ENCODE measurements around the gene ATP5PO. TPM values are rescaled to one million over a fixed set of nuclear protein-coding genes. Genes with fewer than 3 reads are reported as not detected.

The ATP5PO gene, protein sequence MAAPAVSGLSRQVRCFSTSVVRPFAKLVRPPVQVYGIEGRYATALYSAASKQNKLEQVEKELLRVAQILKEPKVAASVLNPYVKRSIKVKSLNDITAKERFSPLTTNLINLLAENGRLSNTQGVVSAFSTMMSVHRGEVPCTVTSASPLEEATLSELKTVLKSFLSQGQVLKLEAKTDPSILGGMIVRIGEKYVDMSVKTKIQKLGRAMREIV
- total RNA-seq = 100 to 1,000 TPM; 193 to 196 TPM

DNA sequence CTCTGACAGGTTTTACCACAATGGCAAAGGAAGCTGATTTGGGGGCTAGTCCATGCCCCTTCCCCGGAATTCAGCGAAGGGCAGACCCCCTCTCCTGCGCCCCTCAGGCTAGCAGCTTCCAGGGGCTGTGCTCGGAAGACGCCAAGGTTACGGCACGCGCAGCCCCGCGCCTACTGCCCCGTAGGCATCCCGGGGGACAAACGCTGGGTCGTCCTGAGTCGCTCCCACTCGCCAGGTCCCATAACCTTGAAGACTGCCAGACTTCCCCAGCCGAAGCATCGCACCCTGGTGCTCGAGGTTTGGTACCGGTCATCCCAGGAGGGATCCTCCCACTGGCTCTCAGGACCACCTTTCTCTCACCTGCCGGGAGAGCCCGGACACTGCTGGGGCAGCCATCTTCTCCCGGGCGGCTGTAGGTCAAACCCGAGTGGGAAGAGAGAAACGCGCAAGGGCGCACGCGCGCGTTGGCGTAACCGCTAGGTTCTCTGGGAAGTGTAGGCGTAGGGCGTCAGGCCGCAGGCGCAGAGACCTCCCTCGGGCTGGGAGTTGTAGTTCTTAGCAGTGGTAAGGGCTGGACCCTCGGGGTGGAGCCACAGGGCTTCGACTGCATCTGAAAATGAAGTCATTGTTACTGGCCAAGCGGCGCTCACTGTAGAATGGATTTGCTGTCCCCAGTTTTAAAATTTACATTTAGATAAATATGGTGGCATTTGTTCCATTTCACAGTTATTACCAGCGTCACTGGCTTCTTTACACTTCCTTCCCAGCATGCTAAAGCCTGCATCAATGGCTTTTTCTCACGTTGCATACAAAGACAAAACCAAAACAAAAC is at the start of gene ATP5PO:
Gene ATP5PO, minus strand, starts transcription at position 437 of the 832 bp plus-strand sequence. Its CDS starts 41 bp downstream, at position 396.
- H3K4me3 Mint-ChIP-seq = peak within 1 kb of the TSS; percentile 94
- H3K27ac Mint-ChIP-seq = peak within 1 kb of the TSS; percentile 87
- peaks cover 31% of the 10 kb centered on the region for H3K36me3 Mint-ChIP-seq (ENCODE audit: low read depth)
- POLR2A ChIA-PET = interaction anchor here (0.5 to 2.7 kb wide), 10 partner anchors 8 to 757 kb away, joined by 3 to 17 read pairs (median 3); no protein-coding TSS in a partner anchor
- peak; percentile 98 for DNase-seq
- no peaks in the 10 kb centered on the region for H3K9me3 Mint-ChIP-seq
- peaks cover 35% of the 10 kb centered on the region for H3K4me1 Mint-ChIP-seq
- no peaks in the 10 kb centered on the region for H3K27me3 Mint-ChIP-seq
- CTCF ChIA-PET = interaction anchor here (0.6 to 2.1 kb wide), 4 partner anchors 8 to 439 kb away, joined by 3 to 9 read pairs (median 4); no protein-coding TSS in a partner anchor

DNA sequence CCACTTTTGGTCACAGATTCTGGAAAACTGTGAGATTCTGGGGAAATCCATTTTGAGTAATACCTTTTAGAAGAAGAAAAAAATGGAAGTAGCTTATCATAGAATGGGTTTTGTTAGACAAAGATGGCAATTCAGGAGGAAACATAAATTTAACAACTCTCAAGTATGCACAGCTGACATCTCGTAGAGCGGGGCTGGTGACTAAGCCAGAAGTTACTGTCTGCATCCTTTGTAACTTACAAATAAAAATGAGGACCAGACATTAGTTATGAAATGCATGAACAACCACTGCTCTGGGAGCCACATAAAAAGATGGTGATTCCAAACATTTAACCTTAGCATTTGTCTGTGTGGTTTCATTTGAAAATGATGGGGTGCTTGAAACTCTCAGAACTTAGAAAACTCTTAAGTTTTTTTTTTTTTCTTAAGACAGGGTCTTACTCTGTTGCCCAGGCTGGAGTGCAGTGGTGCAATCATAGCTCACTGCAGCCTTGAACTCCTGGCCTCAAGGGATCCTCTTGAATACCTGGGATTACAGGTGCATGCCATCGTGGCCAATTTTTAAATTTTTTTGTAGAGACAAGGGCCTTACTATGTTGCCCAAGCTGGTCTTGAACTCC is 49.2 kb upstream of the ATP5PO start:
- ChIA-PET POLR2A (interaction anchor here (0.6 kb wide), 1 partner anchor 13 kb away, joined by 3 read pairs; no protein-coding TSS in a partner anchor), CTCF (no interaction called here)
- no peak for DNase-seq
- H3K4me3 Mint-ChIP-seq = no peak overlapping the region
- H3K27ac Mint-ChIP-seq = no peak overlapping the region
- H3K9me3 Mint-ChIP-seq = peaks cover 18% of the 10 kb centered on the region
- H3K36me3 Mint-ChIP-seq (ENCODE audit: low read depth) = peaks cover 60% of the 10 kb centered on the region
- no peaks in the 10 kb centered on the region for H3K27me3 Mint-ChIP-seq
- peaks cover 10% of the 10 kb centered on the region for H3K4me1 Mint-ChIP-seq

DNA sequence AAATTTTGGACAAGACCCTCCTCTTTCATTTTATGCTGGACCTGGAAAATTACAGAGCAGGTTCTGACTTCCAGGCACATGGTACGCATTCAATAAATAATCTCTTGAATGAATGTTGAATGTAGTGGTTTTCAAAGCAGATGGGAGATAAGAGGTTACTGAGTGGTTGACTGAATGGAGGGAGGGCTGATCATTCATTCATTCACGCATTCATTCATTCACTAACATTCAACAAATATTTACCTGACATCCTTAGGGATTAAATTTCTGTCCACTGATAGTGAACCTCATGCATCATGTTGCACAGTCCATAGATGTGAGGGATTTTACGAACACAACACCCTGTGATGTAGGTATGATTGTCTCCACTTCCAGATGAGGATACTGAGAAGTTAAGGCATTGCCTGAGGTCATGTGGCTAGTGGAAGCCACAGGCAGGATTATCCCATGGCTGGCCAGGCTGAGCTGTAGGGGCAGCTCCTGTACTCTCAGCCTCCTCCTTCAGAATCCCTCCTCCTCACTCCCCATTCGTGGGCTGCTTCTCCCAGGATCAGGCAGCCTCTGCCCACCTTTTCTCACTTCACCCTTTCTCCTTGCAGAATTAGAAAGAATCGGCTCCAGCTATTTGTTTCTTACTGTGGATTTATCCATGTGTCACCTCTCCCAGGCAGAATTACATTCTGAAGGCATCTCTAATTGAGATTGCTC is 48.4 kb upstream of the ATP5PO start:
- no peak for DNase-seq
- peaks cover 59% of the 10 kb centered on the region for H3K36me3 Mint-ChIP-seq (ENCODE audit: low read depth)
- H3K9me3 Mint-ChIP-seq = peaks cover 25% of the 10 kb centered on the region
- ChIA-PET CTCF (interaction anchor here (0.9 kb wide), 1 partner anchor 40 kb away, joined by 4 read pairs; no protein-coding TSS in a partner anchor), POLR2A (no interaction called here)
- no peaks in the 10 kb centered on the region for H3K27me3 Mint-ChIP-seq
- no peak overlapping the region for H3K4me3 Mint-ChIP-seq
- no peak overlapping the region for H3K27ac Mint-ChIP-seq
- peaks cover 7% of the 10 kb centered on the region for H3K4me1 Mint-ChIP-seq

DNA sequence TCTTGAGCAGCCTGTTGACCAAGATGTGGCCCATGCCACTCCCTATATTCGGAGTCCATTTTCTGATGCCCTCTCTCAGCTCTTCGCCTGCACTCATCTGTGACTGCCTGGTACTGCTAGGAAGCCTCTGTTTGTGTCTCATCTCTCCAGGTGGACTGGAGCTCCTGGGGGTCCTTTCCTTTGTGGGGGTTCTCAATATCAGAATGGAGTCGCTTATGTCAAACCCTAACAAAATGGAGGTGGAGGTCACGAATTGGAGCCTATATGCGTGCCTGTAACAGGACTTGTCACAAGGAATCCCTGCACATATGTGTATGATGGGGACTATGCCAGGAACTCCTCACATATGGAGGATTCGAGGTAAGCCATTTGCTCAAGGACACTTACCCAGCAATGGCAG is 46.7 kb upstream of the ATP5PO start:
- ChIA-PET POLR2A (interaction anchor here (0.6 kb wide), 1 partner anchor 13 kb away, joined by 3 read pairs; no protein-coding TSS in a partner anchor), CTCF (no interaction called here)
- Mint-ChIP-seq H3K4me3 (no peak overlapping the region), H3K9me3 (peaks cover 33% of the 10 kb centered on the region), H3K27me3 (no peaks in the 10 kb centered on the region), H3K4me1 (peaks cover 5% of the 10 kb centered on the region), H3K36me3 (ENCODE audit: low read depth) (peaks cover 63% of the 10 kb centered on the region), H3K27ac (no peak overlapping the region)
- no peak for DNase-seq

DNA sequence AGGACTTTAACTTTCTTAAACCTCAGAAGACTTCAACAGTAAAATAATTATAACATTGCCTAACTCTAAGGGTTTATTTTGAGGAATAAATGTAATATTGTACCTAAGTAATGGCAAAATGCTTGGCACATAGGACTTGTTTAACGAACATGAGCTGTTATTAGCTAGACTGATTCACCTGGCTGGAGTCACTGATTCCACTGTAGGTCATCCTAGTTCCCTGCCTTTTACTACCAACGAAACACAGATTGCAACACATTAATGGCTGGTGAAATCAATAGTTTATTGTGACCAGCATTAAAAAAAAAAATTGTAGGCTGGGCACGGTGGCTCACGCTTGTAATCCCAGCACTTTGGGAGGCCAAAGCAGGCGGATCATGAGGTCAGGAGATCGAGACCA is 45.5 kb upstream of the ATP5PO start:
- H3K9me3 Mint-ChIP-seq = peaks cover 39% of the 10 kb centered on the region
- no peak overlapping the region for H3K4me3 Mint-ChIP-seq
- peaks cover 8% of the 10 kb centered on the region for H3K4me1 Mint-ChIP-seq
- H3K27ac Mint-ChIP-seq = no peak overlapping the region
- H3K36me3 Mint-ChIP-seq (ENCODE audit: low read depth) = peaks cover 67% of the 10 kb centered on the region
- no peaks in the 10 kb centered on the region for H3K27me3 Mint-ChIP-seq
- DNase-seq = no peak
- CTCF ChIA-PET = interaction anchor here (2.0 to 2.2 kb wide), 2 partner anchors 11 to 37 kb away, joined by 6 to 11 read pairs; no protein-coding TSS in a partner anchor
- POLR2A ChIA-PET = interaction anchor here (0.6 to 4.0 kb wide), 2 partner anchors 12 to 18 kb away, joined by 3 to 38 read pairs; no protein-coding TSS in a partner anchor

DNA sequence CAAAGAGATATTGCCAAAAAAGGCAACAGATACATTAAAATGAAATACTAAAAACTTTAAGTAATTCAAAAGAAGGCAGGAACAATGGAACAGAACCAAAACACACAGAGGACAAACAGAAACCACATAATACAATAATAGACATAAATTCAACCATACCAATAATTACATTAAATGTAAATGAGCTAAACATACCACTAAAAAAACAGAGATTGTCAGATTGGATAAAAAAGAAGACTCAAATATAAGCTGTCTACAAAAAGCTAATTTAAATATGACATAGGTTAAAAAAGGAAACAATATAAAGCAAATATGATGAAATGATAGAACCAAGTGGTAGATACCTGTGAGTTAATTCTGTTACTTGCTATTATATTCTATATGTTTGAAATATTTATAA is 44.1 kb upstream of the ATP5PO start:
- DNase-seq = no peak
- CTCF ChIA-PET = interaction anchor here (1.0 to 2.2 kb wide), 3 partner anchors 10 to 36 kb away, joined by 3 to 11 read pairs (median 6); no protein-coding TSS in a partner anchor
- peaks cover 69% of the 10 kb centered on the region for H3K36me3 Mint-ChIP-seq (ENCODE audit: low read depth)
- H3K4me1 Mint-ChIP-seq = peaks cover 13% of the 10 kb centered on the region
- H3K27me3 Mint-ChIP-seq = no peaks in the 10 kb centered on the region
- POLR2A ChIA-PET = interaction anchor here (1.2 to 4.0 kb wide), 3 partner anchors 10 to 35 kb away, joined by 3 to 38 read pairs (median 3); no protein-coding TSS in a partner anchor
- H3K9me3 Mint-ChIP-seq = peaks cover 39% of the 10 kb centered on the region
- H3K4me3 Mint-ChIP-seq = no peak overlapping the region
- no peak overlapping the region for H3K27ac Mint-ChIP-seq

DNA sequence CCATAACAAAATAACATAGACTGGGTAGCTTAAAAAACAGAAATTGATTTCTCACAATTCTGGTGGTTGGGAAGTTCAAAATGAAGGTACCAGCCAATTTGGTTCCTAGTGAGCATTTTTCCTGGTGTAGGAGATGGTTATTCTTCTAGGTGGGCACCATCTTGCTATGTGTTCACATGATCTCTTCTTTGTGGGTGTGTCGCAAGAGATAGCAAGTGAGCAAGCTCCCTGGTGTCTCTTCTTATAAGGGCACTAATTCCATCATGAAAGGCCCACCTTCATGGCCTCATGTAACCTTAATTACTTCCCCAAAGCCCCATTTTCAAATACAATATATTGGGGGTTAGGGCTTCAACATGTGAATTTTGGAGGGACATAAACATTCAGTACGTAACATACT is 38.8 kb upstream of the ATP5PO start:
- no peaks in the 10 kb centered on the region for H3K27me3 Mint-ChIP-seq
- CTCF ChIA-PET = interaction anchor here (0.7 to 3.2 kb wide), 4 partner anchors 18 to 394 kb away, joined by 3 to 10 read pairs (median 4); no protein-coding TSS in a partner anchor
- DNase-seq = no peak
- POLR2A ChIA-PET = interaction anchor here (8.8 to 9.9 kb wide), 2 partner anchors 19 kb away, joined by 270 to 405 read pairs; no protein-coding TSS in a partner anchor
- peaks cover 63% of the 10 kb centered on the region for H3K36me3 Mint-ChIP-seq (ENCODE audit: low read depth)
- H3K27ac Mint-ChIP-seq = no peak overlapping the region
- H3K4me3 Mint-ChIP-seq = no peak overlapping the region
- peaks cover 44% of the 10 kb centered on the region for H3K4me1 Mint-ChIP-seq
- H3K9me3 Mint-ChIP-seq = peaks cover 20% of the 10 kb centered on the region

DNA sequence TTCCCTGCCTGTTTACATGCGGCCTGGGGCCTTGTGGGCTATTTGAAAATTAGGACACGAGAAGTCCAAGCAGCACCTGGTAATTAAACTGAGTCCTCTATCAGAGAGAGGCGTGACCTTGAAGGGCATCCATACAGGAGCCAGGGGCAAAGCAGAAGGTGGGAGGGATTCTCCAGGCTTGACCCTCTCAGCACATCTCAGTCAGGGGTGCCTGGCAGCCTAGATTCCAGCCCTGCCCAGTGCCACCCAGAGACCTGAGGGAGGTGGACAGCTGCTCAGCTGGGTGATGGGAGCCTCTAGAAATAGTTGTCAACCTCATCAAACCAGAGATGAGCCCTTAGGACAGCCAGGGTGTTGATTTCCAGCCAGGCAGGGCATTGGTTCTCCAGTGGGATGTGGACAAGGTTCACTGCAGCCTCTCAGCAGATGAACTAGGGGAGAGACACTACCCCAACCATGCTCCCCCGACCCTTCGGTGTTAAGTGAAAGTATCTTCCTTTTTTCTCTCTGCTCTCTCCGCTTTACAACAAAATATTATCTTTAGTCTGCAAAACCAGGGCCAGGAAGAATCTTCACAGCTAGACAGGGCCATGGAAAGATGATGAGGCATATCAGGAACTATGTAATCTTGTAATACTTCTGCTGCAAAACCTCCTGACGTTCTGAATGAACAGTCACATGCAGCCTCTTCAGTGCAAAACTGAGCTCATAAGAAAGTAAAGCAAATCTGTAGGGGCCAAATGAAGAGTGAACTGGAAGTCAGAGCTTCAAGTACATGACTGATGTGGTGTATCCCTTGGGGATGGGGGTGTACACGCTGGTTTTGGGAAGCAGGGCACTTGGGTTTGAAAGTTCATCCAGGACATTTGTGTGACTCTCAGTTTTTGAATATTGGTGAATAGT is 35.9 kb upstream of the ATP5PO start:
- no peak for DNase-seq
- Mint-ChIP-seq H3K27ac (peak overlapping the region; percentile 87), H3K27me3 (no peaks in the 10 kb centered on the region), H3K4me3 (peak overlapping the region; percentile 64), H3K36me3 (ENCODE audit: low read depth) (peaks cover 47% of the 10 kb centered on the region), H3K4me1 (peaks cover 69% of the 10 kb centered on the region), H3K9me3 (peaks cover 3% of the 10 kb centered on the region)
- CTCF ChIA-PET = interaction anchor here (0.5 to 3.2 kb wide), 3 partner anchors 14 to 657 kb away, joined by 3 to 10 read pairs (median 5); no protein-coding TSS in a partner anchor
- POLR2A ChIA-PET = interaction anchor here (0.9 to 9.9 kb wide), 5 partner anchors 13 to 124 kb away, joined by 3 to 405 read pairs (median 111); partner anchors contain the start of genes MRPS6 and SLC5A3

DNA sequence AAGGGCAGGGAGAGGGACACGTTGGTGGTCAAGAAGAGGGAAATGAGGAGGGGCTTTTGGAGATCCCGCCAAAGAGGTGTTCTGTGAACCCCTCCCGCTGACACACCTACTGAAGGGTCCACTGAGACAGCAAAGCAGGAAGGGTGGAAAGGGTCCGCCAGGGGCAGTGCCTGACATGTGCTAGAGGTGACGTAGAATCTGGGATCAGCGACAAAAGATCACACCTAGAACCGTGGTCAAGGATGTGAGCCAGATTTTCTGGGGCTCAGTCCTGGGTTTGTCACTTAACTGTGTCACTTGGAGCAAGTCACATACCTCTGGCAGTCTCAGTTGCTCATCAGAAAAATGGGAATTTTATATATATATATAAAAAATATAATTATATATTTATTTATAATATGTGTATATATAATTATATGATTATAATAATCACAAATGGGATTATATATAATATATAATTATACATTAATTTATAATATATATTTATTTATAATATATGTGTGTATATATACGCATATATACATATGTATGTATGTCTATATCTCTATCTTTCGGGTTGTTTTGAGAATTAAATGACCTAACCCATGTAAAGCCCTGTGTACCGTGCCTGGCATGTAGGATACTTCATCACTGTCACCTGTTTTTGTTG is 35.0 kb upstream of the ATP5PO start:
- no peak for DNase-seq
- Mint-ChIP-seq H3K4me1 (peaks cover 74% of the 10 kb centered on the region), H3K36me3 (ENCODE audit: low read depth) (peaks cover 54% of the 10 kb centered on the region), H3K9me3 (no peaks in the 10 kb centered on the region), H3K4me3 (peak overlapping the region; percentile 68), H3K27me3 (no peaks in the 10 kb centered on the region), H3K27ac (peak overlapping the region; percentile 99)
- ChIA-PET POLR2A (interaction anchor here (0.9 to 9.9 kb wide), 11 partner anchors 9 to 248 kb away, joined by 3 to 405 read pairs (median 22); partner anchors contain the start of genes ATP5PO, MRPS6 and SLC5A3), CTCF (interaction anchor here (1.4 to 3.8 kb wide), 6 partner anchors 10 to 179 kb away, joined by 5 to 41 read pairs (median 7); no protein-coding TSS in a partner anchor)

DNA sequence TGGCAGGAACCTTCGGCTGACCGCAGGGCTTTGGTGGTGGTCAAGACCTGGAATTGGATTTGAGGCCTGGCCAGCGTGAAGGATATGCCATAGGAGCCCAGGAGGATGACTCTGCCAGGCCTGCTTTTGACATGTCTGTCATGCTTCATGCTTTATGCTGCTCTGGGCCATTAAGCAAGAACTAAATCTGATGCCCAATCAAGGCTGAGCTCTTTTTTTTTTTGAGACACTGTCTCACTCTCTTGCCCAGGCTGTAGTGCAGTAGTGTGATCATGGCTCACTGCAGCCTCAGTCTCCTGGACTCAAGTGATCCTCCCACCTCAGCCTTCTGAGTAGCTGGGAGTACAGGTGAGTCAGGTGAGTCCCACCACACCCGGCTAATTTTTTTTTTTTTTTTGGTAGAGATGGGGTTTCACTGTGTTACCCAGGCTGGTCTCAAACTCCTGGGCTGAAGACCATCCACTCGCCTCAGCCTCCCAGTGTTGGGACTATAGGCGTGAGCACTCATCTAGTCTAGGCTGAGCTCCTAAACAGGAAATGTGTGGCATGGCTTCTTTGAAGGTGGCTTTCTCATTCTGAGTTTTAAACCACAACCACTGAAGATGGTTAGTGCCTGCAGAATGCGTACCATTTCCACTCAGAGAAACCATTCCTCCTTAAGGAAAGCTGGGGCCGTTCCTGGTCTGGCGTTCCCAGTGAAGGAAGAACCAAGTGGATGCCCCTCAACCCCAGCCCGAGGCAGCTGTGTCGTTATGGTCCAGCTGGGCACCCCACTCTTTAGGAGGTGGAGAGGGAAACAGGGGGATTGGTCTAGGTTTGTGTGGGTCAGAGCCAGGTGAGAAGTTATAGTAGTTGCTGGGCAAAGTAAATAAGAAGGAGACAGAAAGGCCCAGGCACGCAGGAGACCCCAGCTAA is 34.2 kb upstream of the ATP5PO start:
- Mint-ChIP-seq H3K36me3 (ENCODE audit: low read depth) (peaks cover 59% of the 10 kb centered on the region), H3K4me1 (peaks cover 75% of the 10 kb centered on the region), H3K9me3 (peaks cover 4% of the 10 kb centered on the region), H3K27me3 (no peaks in the 10 kb centered on the region), H3K27ac (peak overlapping the region; percentile 99), H3K4me3 (peak overlapping the region; percentile 68)
- ChIA-PET POLR2A (interaction anchor here (0.7 to 9.9 kb wide), 15 partner anchors 9 to 249 kb away, joined by 3 to 405 read pairs (median 17); partner anchors contain the start of genes ATP5PO, MRPS6 and SLC5A3), CTCF (interaction anchor here (1.2 to 3.8 kb wide), 10 partner anchors 10 to 179 kb away, joined by 3 to 41 read pairs (median 7); partner anchors contain the start of genes MRPS6 and SLC5A3)
- peak; percentile 69 for DNase-seq

Measured in activated CD4-positive, alpha-beta memory T cell treated with anti-CD3 and anti-CD28 coated beads, Interleukin-2, amount 10 ng/mL, durations not matched to agents 7 days and 5 days (primary cell).